ENCODE measurements around the gene CCDC51.

CCDC51 gene

DNA sequence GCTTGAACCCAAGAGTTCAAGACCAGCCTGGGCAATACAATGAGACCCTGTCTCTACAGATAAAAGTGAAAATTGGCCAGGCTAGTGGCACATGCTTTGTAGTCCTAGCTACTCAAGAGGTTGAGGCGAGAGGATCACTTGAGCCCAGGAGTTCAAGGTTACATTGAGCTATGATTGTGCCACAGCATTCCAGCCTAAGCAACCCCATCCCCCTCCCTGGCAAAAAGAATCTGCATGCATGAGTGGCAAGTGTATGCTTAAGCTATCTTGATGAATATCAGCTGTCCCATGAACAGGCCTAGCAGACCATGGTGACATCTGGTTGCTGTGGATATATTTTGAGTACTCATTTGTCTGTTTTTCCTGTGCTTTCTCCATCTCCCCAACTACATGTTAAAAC lies 11.4 kb upstream of the CCDC51 start:
- ATAC-seq = no peak
- Mint-ChIP-seq H3K27ac (no peak overlapping the region), H3K36me3 (peaks cover 7% of the 10 kb centered on the region), H3K27me3 (no peaks in the 10 kb centered on the region), H3K4me1 (peaks cover 18% of the 10 kb centered on the region), H3K4me3 (no peak overlapping the region), H3K9me3 (no peaks in the 10 kb centered on the region)

DNA sequence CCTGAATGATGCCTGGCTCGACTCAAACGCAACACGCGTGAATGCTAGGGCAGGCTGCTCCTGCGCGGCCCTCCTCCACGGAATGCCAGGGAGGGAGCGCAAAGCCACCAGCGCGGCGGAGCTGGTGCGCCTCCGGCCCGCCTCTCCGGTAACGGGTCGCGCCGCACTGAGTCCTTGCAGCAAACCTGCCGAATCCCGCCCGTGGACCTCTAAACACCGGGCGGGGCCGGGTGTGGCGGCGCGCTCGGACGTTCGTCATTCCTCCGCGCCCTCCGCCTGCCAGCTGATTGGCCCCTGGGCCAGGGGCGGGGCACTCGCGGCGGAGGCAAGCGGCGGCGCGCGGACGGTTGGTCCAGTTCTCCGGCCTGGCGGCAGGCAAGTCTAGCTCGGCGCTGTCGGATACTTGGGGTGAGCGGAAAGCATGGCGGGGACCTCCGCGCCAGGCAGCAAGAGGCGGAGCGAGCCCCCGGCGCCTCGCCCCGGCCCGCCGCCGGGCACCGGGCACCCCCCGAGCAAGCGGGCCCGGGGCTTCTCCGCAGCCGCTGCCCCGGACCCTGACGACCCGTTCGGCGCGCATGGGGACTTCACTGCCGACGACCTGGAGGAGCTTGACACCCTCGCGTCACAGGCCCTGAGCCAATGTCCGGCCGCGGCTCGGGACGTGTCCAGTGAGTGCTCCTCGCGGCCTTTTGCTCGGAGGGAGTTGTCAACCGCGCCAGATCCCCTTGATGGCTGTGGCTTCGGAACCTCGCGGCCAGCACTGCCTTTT lies 6.7 kb upstream of the CCDC51 start, which contains the start of gene ATRIP:
ATRIP (plus strand) TSS at position 313 of the 769 bp plus-strand sequence; CDS start at position 422, 109 bp downstream.
- peaks cover 31% of the 10 kb centered on the region for H3K4me1 Mint-ChIP-seq
- peak within 1 kb of the TSS; percentile 78 for H3K27ac Mint-ChIP-seq
- no peaks in the 10 kb centered on the region for H3K27me3 Mint-ChIP-seq
- H3K36me3 Mint-ChIP-seq = peaks cover 9% of the 10 kb centered on the region
- peak within 1 kb of the TSS; percentile 89 for H3K4me3 Mint-ChIP-seq
- no peaks in the 10 kb centered on the region for H3K9me3 Mint-ChIP-seq
- ATAC-seq = peak; percentile 98

DNA sequence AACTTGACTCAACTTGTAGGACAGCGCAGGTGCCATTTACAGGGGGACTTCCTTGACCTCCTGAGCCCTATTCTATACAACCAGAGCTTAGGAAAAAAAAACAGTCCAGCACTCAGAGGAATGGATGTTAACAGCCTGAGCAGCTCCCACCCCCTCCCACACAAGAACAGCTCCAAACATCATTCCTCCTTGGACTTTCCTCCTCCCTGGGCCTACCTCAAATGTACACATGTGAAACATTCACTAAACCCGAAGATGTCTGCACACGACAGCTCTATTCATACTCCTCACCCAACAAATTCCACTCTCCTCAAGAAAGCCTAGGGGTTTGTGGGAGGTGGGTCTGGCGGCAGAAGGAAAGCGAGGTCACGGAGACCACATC lies 6.1 kb upstream of the CCDC51 start:
- Mint-ChIP-seq H3K27me3 (no peaks in the 10 kb centered on the region), H3K36me3 (peaks cover 5% of the 10 kb centered on the region), H3K4me1 (peaks cover 33% of the 10 kb centered on the region), H3K27ac (peak overlapping the region; percentile 78), H3K4me3 (peak overlapping the region; percentile 89), H3K9me3 (no peaks in the 10 kb centered on the region)
- no peak for ATAC-seq

DNA sequence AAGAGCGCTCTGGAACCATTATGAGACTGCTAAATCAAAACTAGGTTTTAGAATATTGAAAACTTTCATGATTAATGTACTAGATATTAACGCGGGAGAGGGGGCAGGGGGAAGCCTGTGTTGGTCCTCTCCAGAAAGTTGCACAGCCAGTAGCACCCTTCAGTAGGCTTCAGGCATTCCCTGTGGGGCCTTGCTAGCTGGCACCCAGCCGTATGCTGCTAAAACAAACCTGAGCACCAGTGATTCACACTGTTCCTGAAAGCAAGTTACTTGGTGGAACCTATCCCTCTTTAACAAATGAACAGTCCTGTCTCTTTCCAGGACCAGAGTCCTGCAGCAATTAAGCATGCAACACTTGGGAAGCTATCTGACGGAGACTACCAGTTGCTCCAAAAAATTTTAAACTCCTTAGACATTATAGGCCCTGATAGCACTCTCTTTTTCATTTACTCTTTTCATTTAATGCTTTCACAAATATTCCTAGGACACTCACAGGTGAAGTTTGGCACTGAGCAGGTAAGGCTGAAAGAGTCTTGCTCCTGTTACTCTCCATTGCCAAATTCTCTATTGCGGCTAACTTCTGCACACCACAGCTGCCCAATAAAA lies 5.5 kb upstream of the CCDC51 start:
- no peaks in the 10 kb centered on the region for H3K27me3 Mint-ChIP-seq
- H3K27ac Mint-ChIP-seq = peak overlapping the region; percentile 78
- ATAC-seq = no peak
- H3K36me3 Mint-ChIP-seq = peaks cover 5% of the 10 kb centered on the region
- H3K4me1 Mint-ChIP-seq = peaks cover 33% of the 10 kb centered on the region
- peak overlapping the region; percentile 89 for H3K4me3 Mint-ChIP-seq
- no peaks in the 10 kb centered on the region for H3K9me3 Mint-ChIP-seq

DNA sequence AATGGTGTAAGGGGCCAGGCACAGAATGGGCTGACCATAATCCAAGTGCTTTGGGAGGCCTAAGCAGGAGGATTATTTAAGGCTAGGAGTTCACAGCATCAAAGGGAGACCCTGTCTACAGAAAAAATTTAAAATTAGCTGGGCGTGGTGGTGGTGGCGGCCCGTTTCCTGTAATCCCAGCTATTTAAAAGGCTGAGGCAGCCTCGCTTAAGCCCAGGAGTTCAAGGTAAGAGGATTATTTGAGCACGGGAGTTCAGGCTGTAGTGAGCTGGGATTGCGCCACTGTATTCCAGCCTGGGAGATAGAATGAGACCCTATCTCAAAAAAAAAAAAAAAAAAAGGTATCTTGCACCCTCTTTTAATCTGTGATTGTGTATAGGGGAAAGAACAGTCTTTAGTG lies 2.0 kb upstream of the CCDC51 start:
- H3K4me3 Mint-ChIP-seq = no peak overlapping the region
- peaks cover 5% of the 10 kb centered on the region for H3K36me3 Mint-ChIP-seq
- no peak overlapping the region for H3K27ac Mint-ChIP-seq
- peaks cover 24% of the 10 kb centered on the region for H3K4me1 Mint-ChIP-seq
- no peaks in the 10 kb centered on the region for H3K27me3 Mint-ChIP-seq
- no peak for ATAC-seq
- H3K9me3 Mint-ChIP-seq = no peaks in the 10 kb centered on the region

DNA sequence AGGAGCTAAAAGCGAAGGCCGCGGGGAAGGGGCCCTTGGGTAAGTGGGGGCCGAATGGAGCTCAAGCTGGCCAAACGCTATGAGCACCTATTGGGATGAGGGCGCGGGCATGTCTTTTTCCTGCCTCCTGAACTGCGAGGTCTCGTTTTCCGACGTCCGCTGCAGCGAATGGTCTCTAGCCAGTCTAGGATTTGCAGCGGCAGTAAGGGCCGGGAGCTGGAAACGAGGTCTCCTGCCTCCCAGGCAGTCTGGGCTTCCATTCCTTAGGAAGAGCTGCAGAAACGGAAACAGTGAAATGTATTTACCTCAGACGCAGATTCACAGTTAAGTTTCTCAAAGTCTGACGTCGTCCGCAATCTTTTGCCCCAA lies 655 bp upstream of the CCDC51 start:
- H3K4me3 Mint-ChIP-seq = peak overlapping the region; percentile 97
- no peaks in the 10 kb centered on the region for H3K9me3 Mint-ChIP-seq
- peak overlapping the region; percentile 83 for H3K27ac Mint-ChIP-seq
- no peak for ATAC-seq
- H3K36me3 Mint-ChIP-seq = peaks cover 5% of the 10 kb centered on the region
- H3K4me1 Mint-ChIP-seq = peaks cover 14% of the 10 kb centered on the region
- no peaks in the 10 kb centered on the region for H3K27me3 Mint-ChIP-seq

DNA sequence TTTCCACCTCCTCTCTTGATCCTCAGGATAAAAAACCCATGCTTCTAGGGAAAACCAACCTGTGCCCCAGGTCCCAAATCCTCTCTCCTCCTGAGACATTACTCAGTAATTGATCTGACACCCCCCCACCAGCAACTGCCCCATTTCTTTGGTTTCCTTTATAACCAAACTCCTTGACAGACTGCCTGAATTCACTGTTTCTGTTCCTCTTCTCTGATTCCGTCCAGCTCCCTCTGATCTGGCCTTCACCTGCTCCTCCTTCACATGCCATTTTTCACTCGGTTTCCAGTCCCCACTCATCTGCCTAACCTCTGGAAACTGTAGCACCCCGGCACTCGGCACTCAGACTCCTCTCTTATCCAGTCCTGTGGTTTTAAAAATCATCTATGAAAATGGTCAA lies 2.1 kb downstream of the CCDC51 start:
- H3K4me1 Mint-ChIP-seq = peaks cover 12% of the 10 kb centered on the region
- ATAC-seq = no peak
- H3K9me3 Mint-ChIP-seq = no peaks in the 10 kb centered on the region
- H3K27me3 Mint-ChIP-seq = no peaks in the 10 kb centered on the region
- H3K27ac Mint-ChIP-seq = peak overlapping the region; percentile 83
- H3K36me3 Mint-ChIP-seq = no peaks in the 10 kb centered on the region
- H3K4me3 Mint-ChIP-seq = no peak overlapping the region

DNA sequence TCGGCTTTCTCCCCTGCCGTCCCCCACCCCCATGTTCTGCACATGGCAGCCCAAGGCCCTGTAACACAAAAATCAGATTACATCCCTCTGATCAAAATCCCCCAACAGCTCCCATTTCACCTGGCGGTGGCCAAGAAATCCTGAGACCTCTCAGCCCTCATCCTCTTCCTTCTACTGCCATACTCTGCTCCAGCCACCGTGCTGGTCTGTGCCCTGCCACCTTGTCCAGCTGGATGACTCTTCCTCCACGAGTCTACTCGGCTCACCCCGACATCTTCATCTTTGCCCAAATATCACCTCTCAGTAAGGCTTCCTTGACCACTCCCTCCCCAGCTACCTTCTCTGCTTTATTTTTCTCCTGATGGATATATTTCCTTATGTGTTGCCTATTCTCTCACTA lies 3.1 kb downstream of the CCDC51 start:
- Mint-ChIP-seq H3K27ac (no peak overlapping the region), H3K27me3 (no peaks in the 10 kb centered on the region), H3K4me1 (peaks cover 11% of the 10 kb centered on the region), H3K9me3 (no peaks in the 10 kb centered on the region), H3K4me3 (no peak overlapping the region), H3K36me3 (peaks cover 2% of the 10 kb centered on the region)
- no peak for ATAC-seq

DNA sequence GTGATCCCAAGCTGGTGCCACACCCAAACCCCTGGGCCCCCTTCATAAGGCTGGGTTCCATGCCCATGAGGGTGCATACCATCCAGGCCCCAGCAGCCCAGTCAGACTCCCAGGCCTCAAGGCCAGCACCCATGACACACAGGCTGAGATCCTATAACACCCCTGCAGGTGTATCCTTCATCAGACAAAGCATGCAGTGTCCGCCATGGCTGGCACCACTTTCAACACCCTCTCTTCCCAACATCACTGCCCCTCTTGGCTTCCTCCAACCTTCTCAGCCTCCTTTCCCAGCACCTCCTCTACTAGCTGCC lies 3.5 kb downstream of the CCDC51 start:
- ATAC-seq = no peak
- H3K4me3 Mint-ChIP-seq = no peak overlapping the region
- H3K4me1 Mint-ChIP-seq = peaks cover 7% of the 10 kb centered on the region
- no peaks in the 10 kb centered on the region for H3K27me3 Mint-ChIP-seq
- H3K9me3 Mint-ChIP-seq = no peaks in the 10 kb centered on the region
- no peak overlapping the region for H3K27ac Mint-ChIP-seq
- peaks cover 6% of the 10 kb centered on the region for H3K36me3 Mint-ChIP-seq

DNA sequence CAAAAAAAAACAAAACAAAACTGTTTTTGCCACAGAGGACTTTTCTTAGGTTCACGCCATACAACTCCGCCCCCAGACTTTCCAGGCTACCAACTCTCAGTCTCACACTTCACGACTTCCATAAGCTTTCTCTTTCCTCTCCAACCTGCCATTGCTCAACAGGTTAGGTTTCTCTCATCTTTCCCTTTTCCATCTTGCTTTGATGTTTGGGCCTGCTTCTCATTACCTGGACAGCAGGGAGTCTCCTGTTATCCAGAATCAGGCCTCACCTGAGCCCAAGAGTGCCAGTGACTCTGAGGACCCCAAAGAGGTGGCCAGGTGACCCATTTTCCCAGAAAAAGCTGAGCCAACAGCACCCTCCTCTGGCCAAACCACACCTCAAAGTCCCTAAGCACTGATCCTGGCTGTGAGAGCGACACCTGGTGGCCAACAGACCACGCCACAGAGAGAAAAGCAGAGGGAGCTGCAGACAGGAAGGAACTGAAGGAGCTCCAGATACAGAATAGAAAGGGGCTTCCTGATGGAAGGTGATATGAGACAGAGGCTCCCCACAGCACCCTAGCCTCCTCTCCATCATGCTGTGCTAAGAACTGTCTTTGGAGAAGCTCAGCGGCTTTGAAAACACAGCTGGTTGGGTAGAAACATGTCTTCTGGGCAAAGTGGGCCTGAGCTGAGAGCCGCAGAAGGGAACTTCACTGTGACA lies 4.0 kb downstream of the CCDC51 start:
- peak; percentile 51 for ATAC-seq
- H3K4me3 Mint-ChIP-seq = no peak overlapping the region
- H3K4me1 Mint-ChIP-seq = peaks cover 6% of the 10 kb centered on the region
- H3K36me3 Mint-ChIP-seq = peaks cover 7% of the 10 kb centered on the region
- H3K27ac Mint-ChIP-seq = no peak overlapping the region
- H3K27me3 Mint-ChIP-seq = no peaks in the 10 kb centered on the region
- H3K9me3 Mint-ChIP-seq = no peaks in the 10 kb centered on the region

DNA sequence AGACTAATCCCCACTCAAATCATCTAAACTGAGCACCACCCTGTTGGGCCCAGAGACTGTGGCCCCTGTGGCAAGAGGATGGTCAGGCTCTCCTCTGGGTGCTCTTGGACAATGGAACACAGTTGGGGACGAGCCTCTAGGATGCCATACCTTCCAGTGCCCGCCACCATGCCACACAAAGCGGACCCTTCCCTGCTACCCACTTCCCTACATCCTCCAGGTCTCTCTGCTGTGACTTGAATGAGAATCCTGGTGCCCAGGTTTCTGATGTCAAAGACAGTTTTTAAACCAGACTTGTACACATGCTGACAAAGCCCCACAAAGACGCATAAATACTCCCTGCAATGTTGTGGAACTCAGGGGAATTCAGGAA lies 4.7 kb downstream of the CCDC51 start:
- no peak overlapping the region for H3K27ac Mint-ChIP-seq
- peaks cover 4% of the 10 kb centered on the region for H3K27me3 Mint-ChIP-seq
- no peak for ATAC-seq
- H3K4me1 Mint-ChIP-seq = peaks cover 9% of the 10 kb centered on the region
- no peak overlapping the region for H3K4me3 Mint-ChIP-seq
- peaks cover 7% of the 10 kb centered on the region for H3K36me3 Mint-ChIP-seq
- no peaks in the 10 kb centered on the region for H3K9me3 Mint-ChIP-seq

DNA sequence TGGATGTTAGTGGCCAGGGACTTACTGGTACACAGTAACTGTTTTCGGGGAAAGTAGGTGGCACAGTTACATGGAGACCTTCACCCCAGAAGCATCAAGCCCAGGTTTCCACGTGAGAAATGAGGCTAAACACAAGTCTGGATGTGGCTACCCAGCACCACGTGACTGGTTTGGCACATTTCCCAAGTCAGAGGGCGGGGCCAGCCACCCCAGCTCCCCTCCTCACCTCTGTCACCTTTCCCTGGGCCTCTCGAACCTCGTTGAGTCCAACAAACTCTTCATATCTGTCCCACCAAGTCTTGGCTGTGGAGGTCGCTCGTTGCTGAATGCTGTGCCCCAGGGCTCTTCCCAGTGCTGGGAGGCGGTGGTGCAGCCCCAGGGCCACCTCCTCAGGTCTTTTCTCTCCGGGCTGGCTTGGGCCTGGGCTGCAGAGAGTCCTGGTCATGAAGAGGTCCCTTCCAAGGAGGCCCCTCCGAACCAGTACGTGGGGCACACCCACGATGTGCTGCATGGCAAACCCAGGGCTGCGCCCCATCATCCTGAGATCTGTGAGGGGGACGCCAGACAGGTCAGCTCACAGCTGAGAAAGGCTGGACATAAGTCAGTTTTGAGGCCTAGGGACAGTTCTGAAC lies 5.2 kb downstream of the CCDC51 start:
- Mint-ChIP-seq H3K36me3 (peaks cover 7% of the 10 kb centered on the region), H3K27ac (no peak overlapping the region), H3K9me3 (no peaks in the 10 kb centered on the region), H3K4me3 (no peak overlapping the region), H3K4me1 (peaks cover 10% of the 10 kb centered on the region), H3K27me3 (peaks cover 8% of the 10 kb centered on the region)
- ATAC-seq = no peak

DNA sequence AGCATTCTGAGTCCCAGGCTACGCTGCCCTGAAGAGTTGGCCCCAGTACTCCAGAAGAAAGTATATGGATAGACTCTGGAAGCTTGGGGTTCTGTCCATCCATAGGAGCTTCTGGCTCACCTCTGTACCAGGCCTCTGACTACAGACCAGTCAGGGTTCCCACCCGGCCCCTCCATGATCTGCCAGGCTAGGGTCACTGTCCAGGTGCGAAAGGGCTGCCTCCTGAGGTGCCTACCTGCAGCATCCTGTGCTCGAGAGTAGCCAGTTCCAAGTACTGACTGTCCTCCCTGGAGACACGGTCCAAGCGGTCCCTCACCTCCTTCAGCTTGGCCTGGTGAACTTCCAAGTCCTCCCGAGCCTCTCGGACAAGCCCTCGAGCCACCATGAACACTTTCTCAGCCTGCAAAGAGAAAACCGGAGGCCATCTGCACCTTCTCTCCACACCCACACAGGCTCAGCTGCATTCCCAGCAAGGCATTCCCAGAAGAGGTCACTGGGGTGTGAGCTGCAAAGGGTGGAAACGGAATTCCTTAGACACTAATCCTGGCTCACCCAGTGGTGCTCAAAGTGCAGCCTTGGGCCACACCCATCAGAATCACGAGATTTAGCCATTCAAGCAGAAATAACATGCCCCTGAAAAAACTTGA lies 6.3 kb downstream of the CCDC51 start:
- peaks cover 7% of the 10 kb centered on the region for H3K36me3 Mint-ChIP-seq
- H3K9me3 Mint-ChIP-seq = no peaks in the 10 kb centered on the region
- H3K27ac Mint-ChIP-seq = no peak overlapping the region
- no peak overlapping the region for H3K4me3 Mint-ChIP-seq
- peaks cover 9% of the 10 kb centered on the region for H3K27me3 Mint-ChIP-seq
- H3K4me1 Mint-ChIP-seq = peaks cover 9% of the 10 kb centered on the region
- ATAC-seq = no peak

DNA sequence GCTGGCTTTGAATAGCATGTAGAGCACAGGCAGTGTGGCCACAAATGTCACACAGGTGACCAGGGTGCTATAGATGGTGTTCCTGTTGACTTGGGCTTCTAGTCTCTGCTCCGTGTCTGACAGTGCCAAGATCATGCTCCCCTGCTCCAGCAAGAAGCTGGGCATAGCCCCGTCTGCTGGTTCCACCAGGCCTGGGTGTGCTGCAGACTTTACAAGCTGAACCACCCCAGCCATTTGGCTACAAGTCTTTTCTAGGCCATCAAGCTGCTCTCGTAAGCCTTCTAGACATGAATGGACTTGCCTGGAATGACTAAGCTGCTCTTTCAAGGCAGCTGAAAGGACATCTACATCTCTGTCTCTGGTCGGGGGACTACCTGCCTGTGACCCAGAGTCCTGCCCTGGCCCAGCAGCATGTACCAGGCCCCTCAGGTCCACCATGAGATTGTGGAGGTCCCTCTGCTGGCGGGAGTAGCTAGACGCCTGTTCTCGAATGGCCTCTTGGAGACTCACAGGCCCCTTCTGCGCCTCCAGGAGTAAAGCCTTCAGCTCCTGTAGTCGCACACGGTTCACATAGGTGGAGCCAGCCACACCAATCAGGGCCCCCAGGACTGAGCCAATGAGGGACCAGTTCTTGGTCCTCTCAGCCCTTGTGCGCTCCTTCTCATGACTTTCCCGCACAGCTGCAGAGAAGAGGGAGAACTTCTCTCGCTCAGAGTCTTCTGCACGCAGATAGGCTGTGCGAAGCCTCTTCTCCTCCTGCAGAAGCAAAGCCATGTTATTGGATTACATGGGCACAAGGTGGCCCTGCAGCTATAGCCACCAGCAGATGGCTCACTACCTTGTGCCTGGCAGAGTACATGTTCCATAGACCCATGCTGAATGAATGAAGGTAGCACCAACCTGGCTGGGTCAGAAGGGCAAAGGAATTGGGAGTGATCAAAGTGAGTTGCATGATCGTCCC lies 7.2 kb downstream of the CCDC51 start:
- Mint-ChIP-seq H3K4me3 (no peak overlapping the region), H3K4me1 (peaks cover 9% of the 10 kb centered on the region), H3K27ac (no peak overlapping the region), H3K36me3 (peaks cover 7% of the 10 kb centered on the region), H3K9me3 (no peaks in the 10 kb centered on the region), H3K27me3 (peaks cover 18% of the 10 kb centered on the region)
- no peak for ATAC-seq

Data from stimulated activated memory B cell treated with anti-CD40 and anti-IgM and Interleukin-4, amounts not matched to agents 10 μg/mL and 1 μg/mL and 100 μg/mL, for 72 hours (primary cell).